HFF-Myc (cell line): ENCODE data around the gene MMP25.
"Not testable (repeated sequence)": the region's sequence is repeated elsewhere in the genome, so short reads cannot be mapped to it uniquely, and the experiment has no call there.

ENCODE experiments used
- DNase-seq: peaks from one replicate; pipeline ENCODE4 v3.0.0-alpha.2; 2011; ENCODE audit warnings: low read depth; ENCODE audit errors: extremely low read depth
- H3K4me3 ChIP-seq: replicated peaks from 2 replicates; pipeline ENCODE4 v1.5.1; 2011; ENCODE audit warnings: low read depth, mild to moderate bottlenecking, control low read depth, low read length
- CTCF ChIP-seq: IDR thresholded peaks from 2 replicates; pipeline ENCODE4 v1.5.1; 2012; ENCODE audit warnings: mild to moderate bottlenecking, low read depth, low read length, control low read depth; ENCODE audit errors: missing control alignments

MMP25 gene

GRCh38 chr16:3070608-3071111 is 24.3 kb downstream of the MMP25 start:
- TF ChIP-seq CTCF = no peak
- DNase-seq = no peak
- H3K4me3 ChIP-seq = no peak overlapping the region

DNA sequence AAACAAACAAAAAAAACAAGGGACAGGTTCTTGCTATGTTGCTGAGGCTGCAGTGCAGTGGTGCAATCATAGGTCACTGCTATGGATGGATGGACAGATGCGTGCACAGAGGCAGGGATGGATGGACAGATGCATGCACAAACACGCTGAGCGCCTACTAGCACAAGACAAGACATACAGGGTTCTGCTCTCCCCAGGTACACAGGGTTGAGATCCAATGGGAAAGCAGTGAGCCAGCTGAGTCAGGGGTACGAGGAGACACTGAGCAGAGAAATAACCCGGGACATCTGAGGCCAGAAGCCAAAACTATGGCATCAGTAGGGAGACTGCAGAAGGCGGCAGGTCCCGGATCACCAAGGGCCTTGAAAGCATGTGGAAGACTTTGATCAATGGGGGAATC is 25.3 kb downstream of the MMP25 start:
- TF ChIP-seq CTCF = no peak
- no peak overlapping the region for H3K4me3 ChIP-seq
- DNase-seq = no peak

DNA sequence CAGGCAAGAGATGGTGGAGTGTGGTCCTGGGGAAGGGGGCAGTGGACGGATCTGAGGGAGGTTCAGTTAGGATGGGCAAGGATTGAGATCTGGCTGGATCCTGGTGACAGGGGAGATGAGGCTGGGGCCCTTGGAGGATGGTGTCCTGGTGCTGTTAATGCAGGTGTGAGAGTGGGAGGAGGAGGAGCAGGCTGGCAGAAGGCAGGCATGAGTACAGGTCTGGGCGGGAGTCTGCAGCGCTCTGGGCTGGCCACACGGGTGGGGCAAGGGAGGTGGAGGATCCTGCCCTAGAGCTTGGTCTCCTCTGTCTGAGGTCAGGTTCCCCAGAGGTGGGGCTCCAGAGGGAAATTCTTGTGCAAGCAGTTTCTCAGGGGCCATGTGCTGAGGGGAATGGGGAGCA is 25.8 kb downstream of the MMP25 start:
- not testable (repeated sequence) for DNase-seq, H3K4me3 ChIP-seq

DNA sequence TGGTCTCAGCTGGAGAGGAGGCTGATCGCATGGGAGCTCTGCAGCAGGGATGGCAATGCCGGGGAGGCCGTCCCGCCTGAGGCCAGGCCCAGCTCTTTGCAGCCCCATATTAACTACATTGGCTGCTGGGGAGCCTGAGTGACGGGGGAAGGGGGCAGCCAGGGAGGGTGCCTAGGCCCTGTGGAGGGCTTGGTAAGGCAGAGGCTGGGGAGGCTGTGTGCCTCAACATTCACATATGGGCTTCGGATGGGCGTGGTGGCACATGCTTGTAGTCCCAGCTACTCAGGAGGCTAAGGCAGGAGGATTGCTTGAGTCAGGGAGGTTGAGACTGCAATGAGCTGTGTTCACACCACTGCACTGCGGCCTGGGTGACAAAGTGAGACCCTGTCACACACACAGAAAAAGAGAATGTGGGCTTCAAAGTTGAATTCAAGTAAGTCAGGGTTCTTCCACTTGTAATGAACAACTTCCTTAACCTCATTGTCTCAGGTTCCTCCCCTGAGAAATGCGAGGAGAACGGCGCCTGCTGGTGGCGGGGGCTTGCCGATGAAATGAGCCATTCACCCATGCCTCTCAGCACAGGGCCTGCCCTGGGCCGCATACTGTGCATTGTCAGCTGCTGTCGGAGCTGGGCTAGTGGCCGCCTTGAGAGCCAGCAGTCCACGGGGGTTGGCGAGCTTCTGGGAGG is 26.4 kb downstream of the MMP25 start:
- DNase-seq, H3K4me3 ChIP-seq: not testable (repeated sequence)

- TF ChIP-seq CTCF = no peak
- no peak overlapping the region for H3K4me3 ChIP-seq
- DNase-seq = no peak
Measured at GRCh38 chr16:3073448-3073847, 27.1 kb downstream of the MMP25 start.

DNA sequence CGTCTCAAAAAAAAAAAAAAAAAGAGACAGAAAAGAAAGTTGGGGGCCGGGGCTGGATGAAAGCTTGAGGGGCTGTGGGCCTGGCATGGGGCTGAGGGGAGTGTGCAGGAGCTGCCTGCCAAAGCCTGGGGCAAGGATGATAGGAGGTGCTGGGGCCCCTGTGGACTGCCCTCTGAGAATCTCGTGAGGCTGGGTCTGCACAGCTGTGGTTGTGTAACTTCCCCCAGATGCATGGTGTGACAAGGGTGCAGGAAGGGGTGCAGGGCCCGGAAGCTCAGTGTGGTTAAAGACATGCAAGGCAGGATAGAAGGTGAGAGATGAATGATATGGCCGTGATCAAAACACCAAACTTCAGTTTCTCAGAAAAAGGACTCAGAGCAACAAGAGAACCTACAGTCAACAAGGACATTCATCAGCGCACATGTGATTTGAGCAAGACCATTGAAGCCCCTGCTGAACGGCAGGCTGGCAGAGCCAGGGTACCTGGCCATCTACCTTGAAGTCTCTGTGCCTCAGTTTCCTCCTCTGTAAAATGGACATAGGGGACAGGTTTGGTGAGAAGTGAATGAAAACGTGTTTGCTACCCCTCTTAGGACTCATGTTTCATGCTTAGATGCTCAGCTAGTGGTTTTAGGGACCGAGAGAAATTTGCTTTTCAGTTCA is 28.6 kb downstream of the MMP25 start:
- no peak overlapping the region for H3K4me3 ChIP-seq
- no peak for DNase-seq
- TF ChIP-seq CTCF = no peak

- TF ChIP-seq CTCF = no peak
- DNase-seq = no peak
- no peak overlapping the region for H3K4me3 ChIP-seq
Measured at GRCh38 chr16:3075523-3075915, 29.2 kb downstream of the MMP25 start.

GRCh38 chr16:3075946-3076345 is 29.6 kb downstream of the MMP25 start:
- not testable (repeated sequence) for H3K4me3 ChIP-seq, DNase-seq
